ENCODE measurements around the gene TECR. TPM values are rescaled to one million over a fixed set of nuclear protein-coding genes. Genes with fewer than 3 reads are reported as not detected.

The TECR gene
- total and polyA plus RNA-seq, 8 donors, result 41.8 to 129 (median 56.9) TPM

DNA sequence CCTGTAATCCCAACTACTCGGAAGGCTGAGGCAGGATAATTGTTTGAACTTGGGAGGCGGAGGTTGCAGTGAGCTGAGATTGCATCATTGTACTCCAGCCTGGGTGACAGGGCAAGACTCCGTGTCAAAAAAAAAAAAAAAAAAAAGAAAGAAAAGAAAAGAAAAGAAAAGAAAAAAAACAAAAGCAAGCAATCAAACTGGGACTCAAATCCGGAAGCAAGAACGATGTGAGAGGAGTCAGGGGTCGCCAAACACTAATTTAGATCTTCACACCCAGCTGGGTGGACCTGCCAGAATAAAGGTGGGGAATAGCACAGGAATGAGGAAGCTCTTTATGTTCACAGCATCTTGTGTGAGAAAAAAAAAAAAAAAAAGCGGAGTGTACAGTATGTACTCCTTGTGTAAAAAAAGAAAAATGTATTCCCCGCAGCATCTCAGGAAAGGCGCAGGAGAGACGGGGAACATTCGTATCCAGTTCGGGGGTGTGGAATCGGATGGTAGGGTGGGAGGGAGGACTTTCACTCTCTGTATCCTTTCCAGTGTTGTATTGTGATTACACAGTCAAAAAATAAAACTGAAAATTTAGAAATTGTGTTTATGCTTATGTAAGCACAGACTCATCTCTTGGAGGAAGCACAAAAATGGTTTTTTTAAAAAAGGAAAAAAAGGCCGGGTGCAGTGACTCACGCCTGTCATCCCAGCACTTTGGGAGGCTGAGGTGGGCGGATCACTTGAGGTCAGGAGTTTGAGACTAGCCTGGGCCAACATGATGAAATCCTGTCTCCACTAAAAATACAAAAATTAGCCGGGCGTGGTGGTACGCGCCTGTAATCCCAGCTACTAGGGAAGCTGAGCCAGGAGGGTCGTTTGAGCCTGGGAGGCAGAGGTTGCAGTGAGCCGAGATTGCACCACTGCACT is 18.8 kb upstream of the TECR start:
- WGBS, 2 donors, result 70 to 75% methylated on average over 22 of the region's 22 CpGs
- Histone ChIP-seq H3K4me1 (peaks cover 3 to 16% (median 13%) of the 10 kb centered on the region in 3 donors), H3K27ac (no peak overlapping the region), H3K27me3 (no peaks in the 10 kb centered on the region), H3K36me3 (peaks cover 0 to 11% (median 2%) of the 10 kb centered on the region in 3 donors), H3K9me3 (no peaks in the 10 kb centered on the region), H3K4me3 (no peak overlapping the region)
- DNase-seq (no peak), ATAC-seq (peak in 2 of 4 donors; percentile 10 to 23), FAIRE-seq (no peak)
- TF ChIP-seq, protein P1, sequence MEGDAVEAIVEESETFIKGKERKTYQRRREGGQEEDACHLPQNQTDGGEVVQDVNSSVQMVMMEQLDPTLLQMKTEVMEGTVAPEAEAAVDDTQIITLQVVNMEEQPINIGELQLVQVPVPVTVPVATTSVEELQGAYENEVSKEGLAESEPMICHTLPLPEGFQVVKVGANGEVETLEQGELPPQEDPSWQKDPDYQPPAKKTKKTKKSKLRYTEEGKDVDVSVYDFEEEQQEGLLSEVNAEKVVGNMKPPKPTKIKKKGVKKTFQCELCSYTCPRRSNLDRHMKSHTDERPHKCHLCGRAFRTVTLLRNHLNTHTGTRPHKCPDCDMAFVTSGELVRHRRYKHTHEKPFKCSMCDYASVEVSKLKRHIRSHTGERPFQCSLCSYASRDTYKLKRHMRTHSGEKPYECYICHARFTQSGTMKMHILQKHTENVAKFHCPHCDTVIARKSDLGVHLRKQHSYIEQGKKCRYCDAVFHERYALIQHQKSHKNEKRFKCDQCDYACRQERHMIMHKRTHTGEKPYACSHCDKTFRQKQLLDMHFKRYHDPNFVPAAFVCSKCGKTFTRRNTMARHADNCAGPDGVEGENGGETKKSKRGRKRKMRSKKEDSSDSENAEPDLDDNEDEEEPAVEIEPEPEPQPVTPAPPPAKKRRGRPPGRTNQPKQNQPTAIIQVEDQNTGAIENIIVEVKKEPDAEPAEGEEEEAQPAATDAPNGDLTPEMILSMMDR (IDR thresholded peaks at IDR 0.05), result no peak
- intact Hi-C loops (cut with DNase I), result no loop called here

DNA sequence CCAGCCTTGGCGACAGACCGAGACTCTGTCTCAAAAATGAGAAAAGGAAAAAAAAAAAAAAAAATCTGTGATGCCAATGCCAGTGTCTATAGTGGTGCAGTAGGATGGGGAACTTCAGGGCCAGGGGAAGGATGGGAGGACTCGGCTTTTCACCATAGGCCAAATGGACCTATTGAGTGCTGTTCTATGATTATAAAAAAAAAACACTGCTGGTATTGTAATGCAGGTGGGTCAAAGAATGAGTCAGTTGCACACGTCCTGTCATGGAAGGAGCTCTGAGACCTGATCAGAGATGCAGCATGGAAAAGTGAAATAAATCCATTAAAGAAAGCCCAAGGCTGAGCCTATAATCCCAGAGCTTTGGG is 18.2 kb upstream of the TECR start:
- peaks cover 0 to 12% (median 2%) of the 10 kb centered on the region in 3 donors for H3K36me3 ChIP-seq
- no peak for ATAC-seq
- peaks cover 4 to 21% (median 20%) of the 10 kb centered on the region in 3 donors for H3K4me1 ChIP-seq
- TF ChIP-seq, protein P1 (IDR thresholded peaks at IDR 0.05), result no peak
- no peaks in the 10 kb centered on the region for H3K9me3 ChIP-seq
- H3K27ac ChIP-seq, result no peak overlapping the region
- 83 to 84% methylated on average over 4 of the region's 4 CpGs for WGBS, 2 donors
- intact Hi-C loops (cut with DNase I), result no loop called here
- no peak overlapping the region for H3K4me3 ChIP-seq
- DNase-seq, result no peak
- no peak for FAIRE-seq
- no peaks in the 10 kb centered on the region for H3K27me3 ChIP-seq

DNA sequence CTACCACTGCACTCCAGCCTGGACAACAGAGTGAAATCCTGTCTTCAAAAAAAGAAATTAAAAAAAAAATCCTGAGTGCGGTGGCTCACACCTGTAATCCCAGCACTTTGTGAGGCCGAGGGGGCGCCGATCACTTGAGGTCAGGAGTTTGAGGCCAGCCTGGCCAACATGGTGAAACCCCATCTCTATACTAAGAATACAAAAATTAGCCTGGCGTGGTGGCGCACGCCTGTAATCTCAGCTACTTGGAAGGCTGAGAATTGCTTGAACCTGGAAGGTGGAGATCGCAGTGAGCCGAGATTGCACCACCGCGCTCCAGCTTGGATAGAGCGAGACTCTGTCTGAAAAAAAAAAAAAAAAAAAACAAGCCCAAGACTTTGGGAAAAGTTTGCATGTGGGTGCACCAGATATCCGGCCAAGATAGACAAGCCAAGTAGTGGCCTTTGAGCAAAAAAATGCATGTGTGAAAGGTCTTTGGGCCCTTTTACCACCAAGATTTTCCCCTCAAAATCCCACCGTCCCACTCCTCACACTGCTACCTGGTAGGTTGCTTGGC is 16.9 kb upstream of the TECR start:
- Histone ChIP-seq H3K4me3 (no peak overlapping the region), H3K4me1 (peaks cover 4 to 23% (median 22%) of the 10 kb centered on the region in 3 donors), H3K9me3 (no peaks in the 10 kb centered on the region), H3K36me3 (peaks cover 0 to 12% (median 2%) of the 10 kb centered on the region in 3 donors), H3K27me3 (no peaks in the 10 kb centered on the region), H3K27ac (no peak overlapping the region)
- intact Hi-C loops (cut with DNase I), result no loop called here
- WGBS, 2 donors, result 87 to 95% methylated on average over 14 of the region's 14 CpGs
- FAIRE-seq (no peak), DNase-seq (no peak), ATAC-seq (no peak)
- TF ChIP-seq, protein P1 (IDR thresholded peaks at IDR 0.05), result no peak

DNA sequence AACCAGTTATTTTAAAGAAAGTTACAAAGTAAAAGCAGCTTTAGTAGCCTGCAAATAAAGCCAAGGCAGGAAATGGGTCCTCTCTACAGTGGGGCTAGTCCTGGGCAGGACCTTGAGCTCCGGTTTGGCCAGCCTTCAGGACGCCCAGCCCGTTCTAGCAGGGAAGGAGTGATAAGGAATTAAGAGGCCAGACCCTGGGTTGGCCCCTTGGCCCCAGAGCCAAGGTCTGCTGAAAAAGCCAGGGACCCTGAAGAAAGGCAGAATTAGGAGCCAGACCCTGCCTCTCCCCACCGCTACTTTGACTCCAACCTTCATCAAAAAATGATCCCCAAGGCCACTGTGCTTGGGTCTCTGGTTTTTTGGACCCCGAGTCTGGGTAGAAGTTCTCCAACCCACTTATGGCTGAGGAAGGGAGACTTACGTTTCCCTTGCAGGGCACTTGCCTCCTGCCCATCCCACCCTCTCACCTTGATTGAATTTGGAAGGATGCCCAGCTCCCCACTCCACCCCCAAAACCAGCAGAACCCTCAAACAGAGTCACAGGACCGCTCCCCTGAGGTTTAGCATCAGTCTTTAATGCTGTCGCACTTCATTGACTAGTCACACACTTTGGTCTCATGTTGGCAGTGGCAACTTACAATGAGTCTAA is 15.1 kb upstream of the TECR start:
- intact Hi-C loops (cut with DNase I), result no loop called here
- no peak for FAIRE-seq

More for the DNA sequence above, 15.1 kb upstream of the TECR start:
- Histone ChIP-seq H3K36me3 (peaks cover 0 to 12% (median 2%) of the 10 kb centered on the region in 3 donors), H3K27ac (no peak overlapping the region), H3K4me1 (peaks cover 9 to 28% (median 28%) of the 10 kb centered on the region in 3 donors), H3K4me3 (no peak overlapping the region), H3K9me3 (no peaks in the 10 kb centered on the region), H3K27me3 (no peaks in the 10 kb centered on the region)
- no peak for ATAC-seq
- DNase-seq, result no peak
- TF ChIP-seq, protein P1 (IDR thresholded peaks at IDR 0.05), result no peak
- WGBS, 2 donors, result 67% methylated on average over 8 of the region's 8 CpGs

Measured in pancreas (tissue), 10 donors.